Cardiac muscle cell (in vitro differentiated cells and primary cell): ENCODE data around the gene TCEANC2. TPM values are rescaled to one million over a fixed set of nuclear protein-coding genes. Genes with fewer than 3 reads are reported as not detected.
"Not testable (repeated sequence)": the region's sequence is repeated elsewhere in the genome, so short reads cannot be mapped to it uniquely, and the experiment has no call there.

ENCODE experiments used
- DNase-seq, 2 donors: peaks; one replicate each; pipeline versions ENCODE4 v3.0.0 to v3.0.0-alpha.2; 2010 to 2017; ENCODE audit warnings: low read depth in 1 of 2, low spot score in 1 of 2
- H3K27ac ChIP-seq: fragments of 200-600 bp; sonication (generic); 2 replicates; pipeline ENCODE4 v1.5.1; 2016
- H3K27me3 ChIP-seq: fragments of 200-600 bp; sonication (generic); 2 replicates; pipeline ENCODE4 v1.6.0; 2016; ENCODE audit warnings: control low read depth
- H3K36me3 ChIP-seq: fragments of 200-600 bp; sonication (generic); 2 replicates; pipeline ENCODE4 v1.5.1; 2016; ENCODE audit warnings: control low read depth
- H3K4me1 ChIP-seq: fragments of 200-600 bp; sonication (generic); 2 replicates; pipeline ENCODE4 v1.8.1; 2017; ENCODE audit warnings: low read depth, mild to moderate bottlenecking, mixed run types
- H3K4me3 ChIP-seq: fragments of 200-600 bp; sonication (generic); 2 replicates; pipeline ENCODE4 v1.5.1; 2016; ENCODE audit warnings: mild to moderate bottlenecking
- H3K9me3 ChIP-seq: fragments of 200-600 bp; sonication (generic); 2 replicates; pipeline ENCODE4 v1.5.1; 2017; ENCODE audit warnings: low read depth, mild to moderate bottlenecking, control low read depth
- polyA plus RNA-seq: library from polyadenylated mRNA; unstranded; fragments of >200 nt; fragmentation: Nextera tagmentation; extraction: Ambion mirVana; gene quantifications from 2 replicates; pipeline ENCODE4 v1.2.1, GENCODE V29; 2016
- total RNA-seq: library from RNA; depleted of rRNA; stranded (reverse); fragments of >200 nt; gene quantifications from 2 replicates; pipeline ENCODE4 v1.2.3, GENCODE V29; 2016
- TF ChIP-seq, protein P1 (sequence below): IDR thresholded peaks from 2 replicates; pipeline ENCODE4 v1.5.1; 2012; ENCODE audit warnings: low read depth, mild to moderate bottlenecking, low read length

TCEANC2 gene
- total and polyA plus RNA-seq, 2 experiments from 2014 or later = 8.2 to 10.1 TPM

DNA sequence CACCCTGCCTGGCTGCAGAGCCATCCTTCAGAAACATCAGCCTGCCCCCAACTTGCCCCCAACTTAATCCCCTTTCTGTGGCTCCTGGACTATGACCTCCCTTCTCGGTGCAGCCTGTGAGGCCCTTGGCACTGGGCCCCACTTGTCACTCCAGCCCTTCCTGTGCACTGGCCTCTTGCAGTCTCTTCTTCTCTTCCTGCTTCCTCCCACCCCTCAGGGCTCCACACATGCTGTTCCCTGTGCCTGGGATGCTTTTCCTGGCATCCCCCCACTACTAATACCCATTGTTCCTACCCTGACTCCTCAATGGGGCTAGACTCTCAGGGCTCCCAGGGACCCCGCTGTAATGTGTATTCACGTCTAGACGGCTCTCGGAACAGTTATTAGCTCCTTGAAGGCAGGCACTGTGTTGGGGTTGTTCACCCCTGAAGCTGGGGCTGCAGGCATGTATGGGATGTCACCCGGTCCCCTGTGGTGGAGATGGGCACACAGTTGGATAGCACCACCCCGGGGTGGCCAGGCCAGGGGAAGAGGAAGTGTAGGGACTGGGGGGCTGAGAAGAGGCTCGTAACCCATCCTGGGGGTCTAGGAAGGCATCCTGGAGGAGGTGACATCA, 39.9 kb upstream of the TCEANC2 start:
- no peaks in the 10 kb centered on the region for H3K36me3 ChIP-seq
- H3K4me1 ChIP-seq = no peaks in the 10 kb centered on the region
- H3K27me3 ChIP-seq = no peaks in the 10 kb centered on the region
- DNase-seq = no peak
- no peak overlapping the region for H3K27ac ChIP-seq
- H3K4me3 ChIP-seq = no peak overlapping the region
- TF ChIP-seq, protein P1, sequence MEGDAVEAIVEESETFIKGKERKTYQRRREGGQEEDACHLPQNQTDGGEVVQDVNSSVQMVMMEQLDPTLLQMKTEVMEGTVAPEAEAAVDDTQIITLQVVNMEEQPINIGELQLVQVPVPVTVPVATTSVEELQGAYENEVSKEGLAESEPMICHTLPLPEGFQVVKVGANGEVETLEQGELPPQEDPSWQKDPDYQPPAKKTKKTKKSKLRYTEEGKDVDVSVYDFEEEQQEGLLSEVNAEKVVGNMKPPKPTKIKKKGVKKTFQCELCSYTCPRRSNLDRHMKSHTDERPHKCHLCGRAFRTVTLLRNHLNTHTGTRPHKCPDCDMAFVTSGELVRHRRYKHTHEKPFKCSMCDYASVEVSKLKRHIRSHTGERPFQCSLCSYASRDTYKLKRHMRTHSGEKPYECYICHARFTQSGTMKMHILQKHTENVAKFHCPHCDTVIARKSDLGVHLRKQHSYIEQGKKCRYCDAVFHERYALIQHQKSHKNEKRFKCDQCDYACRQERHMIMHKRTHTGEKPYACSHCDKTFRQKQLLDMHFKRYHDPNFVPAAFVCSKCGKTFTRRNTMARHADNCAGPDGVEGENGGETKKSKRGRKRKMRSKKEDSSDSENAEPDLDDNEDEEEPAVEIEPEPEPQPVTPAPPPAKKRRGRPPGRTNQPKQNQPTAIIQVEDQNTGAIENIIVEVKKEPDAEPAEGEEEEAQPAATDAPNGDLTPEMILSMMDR = no peak
- no peaks in the 10 kb centered on the region for H3K9me3 ChIP-seq

DNA sequence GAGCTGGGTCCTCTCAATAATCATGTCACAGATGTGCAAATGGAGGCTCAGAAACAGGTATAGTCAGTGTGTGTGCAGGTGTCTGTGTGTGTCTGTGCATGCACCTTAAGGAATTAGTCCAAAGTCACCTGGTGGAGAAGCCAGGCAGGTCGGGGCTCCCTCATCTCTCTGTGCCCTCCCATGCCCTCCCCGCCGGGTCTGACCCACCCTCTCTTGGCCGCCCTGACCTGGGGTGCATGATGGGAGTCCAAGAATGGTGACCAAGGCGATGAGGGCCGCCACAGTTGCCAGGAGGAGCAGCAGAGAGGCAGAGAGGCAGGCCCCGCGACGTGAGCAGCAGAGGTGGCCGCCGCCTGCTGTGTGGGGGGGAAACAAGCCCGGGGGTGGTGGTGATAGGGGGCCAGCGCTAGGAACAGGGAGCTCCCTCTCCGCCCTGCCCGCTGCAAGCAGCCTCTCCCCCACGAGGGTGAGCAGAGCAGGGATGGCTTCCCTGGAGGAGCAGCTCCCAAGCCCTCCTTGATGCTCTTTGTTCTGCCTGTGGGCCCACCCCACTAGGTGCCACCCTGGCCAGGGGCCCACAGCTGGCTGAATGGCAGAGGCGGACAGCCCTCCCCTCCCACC, 39.3 kb upstream of the TCEANC2 start:
- H3K9me3 ChIP-seq = no peaks in the 10 kb centered on the region
- no peaks in the 10 kb centered on the region for H3K36me3 ChIP-seq
- no peaks in the 10 kb centered on the region for H3K4me1 ChIP-seq
- no peak overlapping the region for H3K4me3 ChIP-seq
- no peaks in the 10 kb centered on the region for H3K27me3 ChIP-seq
- DNase-seq = no peak
- TF ChIP-seq, protein P1 = no peak
- no peak overlapping the region for H3K27ac ChIP-seq

DNA sequence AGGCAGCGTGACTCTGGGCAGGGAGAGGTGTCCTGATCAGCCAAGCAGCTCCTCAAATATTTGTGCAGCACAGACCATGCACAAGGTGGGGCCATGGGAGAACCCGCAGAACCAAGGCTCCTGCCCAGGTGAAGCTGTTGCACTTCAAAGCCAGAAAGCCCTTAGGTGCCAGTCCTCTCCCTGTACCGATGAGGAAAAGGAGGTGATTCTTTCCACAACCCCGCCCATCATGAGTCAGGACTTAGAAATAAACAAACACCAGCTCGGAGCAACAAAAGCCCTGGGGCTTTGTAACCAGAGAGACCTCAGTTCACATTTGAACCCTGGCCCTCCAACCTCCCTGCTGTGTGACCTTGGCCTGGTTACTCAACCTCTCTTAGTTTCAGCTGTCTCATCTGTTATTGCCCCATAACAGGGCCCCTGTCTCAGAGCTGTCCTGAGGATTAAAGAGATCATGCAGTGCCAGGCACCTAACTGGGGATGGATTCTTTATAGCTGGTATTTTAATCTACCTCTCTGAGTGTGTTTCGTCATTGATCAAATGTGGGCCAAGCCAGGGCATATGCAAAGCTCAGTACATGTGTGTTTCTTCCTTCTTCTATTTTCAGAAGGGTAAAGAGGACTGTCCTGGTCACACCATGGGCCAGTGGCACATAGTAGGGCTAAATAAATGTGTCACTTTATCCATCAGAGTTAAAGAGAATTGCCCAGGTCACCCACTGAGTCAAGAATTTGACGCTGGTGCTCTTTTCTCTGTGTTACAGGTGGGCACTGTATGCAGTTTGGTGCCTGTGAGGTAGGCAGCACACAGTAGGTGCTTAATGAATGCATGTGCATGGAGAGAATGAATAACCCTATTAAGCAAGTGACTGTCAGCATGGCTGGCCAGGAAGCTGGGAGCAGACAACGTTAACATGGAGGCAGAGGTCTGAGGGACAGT, 36.8 kb upstream of the TCEANC2 start:
- H3K36me3 ChIP-seq = no peaks in the 10 kb centered on the region
- no peaks in the 10 kb centered on the region for H3K9me3 ChIP-seq
- no peaks in the 10 kb centered on the region for H3K27me3 ChIP-seq
- DNase-seq = peak in 1 of 2 donors; percentile 17
- no peaks in the 10 kb centered on the region for H3K4me1 ChIP-seq
- H3K27ac ChIP-seq = no peak overlapping the region
- TF ChIP-seq, protein P1 = no peak
- no peak overlapping the region for H3K4me3 ChIP-seq

DNA sequence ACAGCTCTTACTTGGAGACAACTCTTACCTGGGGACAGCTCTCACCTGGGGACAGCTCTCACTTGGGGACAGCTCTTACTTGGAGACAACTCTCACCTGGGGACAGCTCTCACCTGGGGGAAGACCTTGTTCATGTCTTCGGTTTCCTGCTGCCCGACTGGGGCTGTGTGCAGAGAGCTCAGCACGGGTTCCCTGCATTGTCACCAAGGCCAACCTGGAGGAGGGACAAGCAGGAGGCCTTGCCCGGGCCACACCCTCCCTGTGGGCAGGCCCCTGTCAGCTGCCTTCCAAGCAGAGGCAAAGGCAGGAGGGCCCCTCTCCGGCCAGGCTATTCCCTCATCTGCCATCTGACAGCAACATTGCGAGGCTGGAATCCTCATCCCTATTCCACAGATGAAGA, 35.4 kb upstream of the TCEANC2 start, which contains the start of gene LDLRAD1:
Gene LDLRAD1 (minus strand): TSS at position 208 of the 400 bp plus-strand sequence. CDS start 74 bp downstream, at position 134.
- Histone ChIP-seq H3K27me3 (no peaks in the 10 kb centered on the region), H3K36me3 (no peaks in the 10 kb centered on the region), H3K27ac (no peak within 1 kb of the TSS), H3K4me3 (no peak within 1 kb of the TSS), H3K9me3 (no peaks in the 10 kb centered on the region), H3K4me1 (no peaks in the 10 kb centered on the region)
- DNase-seq = no peak
- TF ChIP-seq, protein P1 = no peak

DNA sequence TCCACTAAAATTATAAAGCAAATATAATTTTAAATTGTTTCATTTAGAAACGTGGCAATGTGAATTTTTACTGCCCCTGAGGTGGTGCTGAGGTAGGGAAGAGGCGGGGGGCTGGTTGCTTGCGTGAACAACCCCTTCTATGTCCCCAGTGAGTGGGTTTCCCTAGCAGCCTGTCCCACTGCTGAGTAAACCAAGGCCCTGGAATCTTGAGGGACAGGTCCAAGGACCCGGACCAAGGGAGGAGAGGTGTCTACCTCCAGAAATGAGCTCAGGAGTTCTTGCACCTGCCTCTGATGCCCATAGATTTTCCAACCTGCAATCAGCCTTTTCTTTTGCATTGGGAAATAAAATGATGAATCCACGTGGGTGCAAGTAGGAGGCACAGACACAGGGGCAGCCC, 34.8 kb upstream of the TCEANC2 start:
- DNase-seq = no peak
- no peaks in the 10 kb centered on the region for H3K27me3 ChIP-seq
- no peaks in the 10 kb centered on the region for H3K4me1 ChIP-seq
- H3K27ac ChIP-seq = no peak overlapping the region
- H3K9me3 ChIP-seq = no peaks in the 10 kb centered on the region
- no peaks in the 10 kb centered on the region for H3K36me3 ChIP-seq
- TF ChIP-seq, protein P1 = no peak
- no peak overlapping the region for H3K4me3 ChIP-seq

DNA sequence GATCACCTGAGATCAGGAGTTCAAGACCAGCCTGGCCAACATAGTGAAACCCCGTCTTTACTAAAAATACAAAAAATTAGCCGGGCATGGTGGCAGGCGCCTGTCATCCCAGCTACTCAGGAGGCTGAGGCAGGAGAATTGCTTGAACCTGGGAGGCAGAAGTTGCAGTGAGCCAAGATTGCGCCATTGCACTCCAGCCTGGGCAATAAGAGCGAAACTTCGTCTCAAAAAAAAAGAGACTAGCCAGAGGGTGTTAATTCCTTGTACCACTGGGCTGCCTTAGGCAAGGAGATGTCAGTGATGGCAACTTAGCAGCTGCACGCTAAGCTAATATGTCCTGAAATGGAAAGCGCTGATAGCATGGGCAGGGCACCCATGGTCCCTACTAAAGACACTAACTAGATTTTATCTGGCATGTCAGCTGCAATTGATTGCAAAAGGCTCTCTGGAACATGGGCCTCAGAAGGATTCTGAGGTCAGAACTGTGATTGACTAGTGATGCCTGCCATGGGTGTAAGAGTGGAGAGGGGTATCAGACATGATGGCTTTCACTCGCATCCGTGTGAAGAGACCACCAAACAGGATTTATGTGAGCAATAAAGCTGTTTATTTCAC, 33.7 kb upstream of the TCEANC2 start:
- not testable (repeated sequence) for DNase-seq, H3K4me1 ChIP-seq, H3K27ac ChIP-seq, H3K36me3 ChIP-seq, H3K9me3 ChIP-seq, H3K4me3 ChIP-seq, H3K27me3 ChIP-seq
